ENCODE measurements around the gene GRIK2.

Gene GRIK2

DNA sequence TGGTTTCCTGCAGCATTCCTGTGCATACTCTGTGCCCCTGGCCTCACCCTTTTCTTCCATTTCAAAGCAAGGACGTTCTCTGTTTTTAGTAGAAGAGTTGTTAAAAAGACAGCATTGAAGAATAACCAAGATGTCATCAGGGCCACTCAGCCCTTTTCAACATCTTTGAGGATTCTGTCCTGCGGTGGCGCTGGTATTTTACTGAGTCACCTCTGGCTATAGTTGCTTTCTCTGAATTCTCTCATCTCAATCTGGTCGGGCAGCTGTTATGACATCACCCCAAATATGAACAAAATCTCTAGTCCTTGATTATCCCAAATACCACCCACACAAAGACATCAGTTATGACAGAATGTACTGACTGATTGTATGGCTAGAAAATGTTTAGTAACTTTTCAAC lies 204.2 kb downstream of the GRIK2 start:
- TF ChIP-seq REST (IDR thresholded peaks at IDR 0.05; ENCODE audit: insufficient read depth in 1 of 2, low read depth in 2 of 2, low read length in 2 of 2) (no peak), TAF1 (IDR thresholded peaks at IDR 0.05; ENCODE audit: borderline replicate concordance, insufficient read depth, low read length) (no peak), FOXP2 (optimal IDR thresholded peaks at IDR 0.05; ENCODE audit: borderline replicate concordance, extremely low read depth, extremely low read length, insufficient read depth) (no peak), SIN3A (IDR thresholded peaks at IDR 0.05; ENCODE audit: borderline replicate concordance, insufficient read depth, low read length) (no peak), POLR2AphosphoS5 (IDR thresholded peaks at IDR 0.05; ENCODE audit: low read depth, low read length) (no peak)

DNA sequence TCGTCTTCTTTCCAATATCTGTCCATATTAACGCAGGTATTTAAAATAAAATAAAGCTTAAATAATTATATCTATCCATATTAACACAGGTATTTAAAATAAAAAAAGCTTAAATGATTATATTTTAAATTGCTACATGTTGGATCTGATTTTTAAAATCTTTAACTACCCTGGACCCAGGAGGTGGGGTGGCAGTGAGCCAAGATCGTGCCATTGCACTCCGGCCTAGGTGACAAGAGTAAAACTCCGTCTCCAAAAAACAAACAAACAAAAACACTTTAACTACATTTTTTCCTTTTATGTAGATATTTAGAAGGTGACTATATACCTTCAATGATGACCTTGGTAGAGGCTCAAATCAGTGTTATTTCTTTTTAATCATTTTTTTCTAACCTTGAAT lies 211.9 kb downstream of the GRIK2 start:
- no peak for TF ChIP-seq SIN3A (IDR thresholded peaks at IDR 0.05; ENCODE audit: borderline replicate concordance, insufficient read depth, low read length)
- no peak for TF ChIP-seq POLR2AphosphoS5 (IDR thresholded peaks at IDR 0.05; ENCODE audit: low read depth, low read length)
- no peak for TF ChIP-seq REST (IDR thresholded peaks at IDR 0.05; ENCODE audit: insufficient read depth in 1 of 2, low read depth in 2 of 2, low read length in 2 of 2)
- TF ChIP-seq TAF1 (IDR thresholded peaks at IDR 0.05; ENCODE audit: borderline replicate concordance, insufficient read depth, low read length), result no peak
- TF ChIP-seq FOXP2 (optimal IDR thresholded peaks at IDR 0.05; ENCODE audit: borderline replicate concordance, extremely low read depth, extremely low read length, insufficient read depth), result no peak

DNA sequence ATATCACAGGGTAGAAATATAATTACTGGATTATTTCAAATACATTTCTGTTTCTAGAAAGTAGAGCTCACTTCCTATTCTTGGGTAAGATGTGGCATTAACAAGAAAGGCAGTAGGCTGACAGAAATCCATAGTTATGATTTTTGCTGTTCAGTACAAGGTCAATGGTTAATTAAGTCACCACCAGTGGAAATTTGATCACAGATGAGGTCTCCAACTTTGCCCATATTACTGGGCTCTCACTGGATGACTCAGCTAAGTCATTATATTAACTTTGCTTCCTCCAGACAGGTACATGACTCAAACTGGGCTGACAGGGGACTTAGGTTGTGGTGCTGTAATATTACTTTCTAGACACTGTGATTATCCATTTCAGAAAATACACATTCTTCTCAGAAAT lies 212.4 kb downstream of the GRIK2 start:
- TF ChIP-seq FOXP2 (optimal IDR thresholded peaks at IDR 0.05; ENCODE audit: borderline replicate concordance, extremely low read depth, extremely low read length, insufficient read depth) (no peak), TAF1 (IDR thresholded peaks at IDR 0.05; ENCODE audit: borderline replicate concordance, insufficient read depth, low read length) (no peak), REST (IDR thresholded peaks at IDR 0.05; ENCODE audit: insufficient read depth in 1 of 2, low read depth in 2 of 2, low read length in 2 of 2) (no peak), SIN3A (IDR thresholded peaks at IDR 0.05; ENCODE audit: borderline replicate concordance, insufficient read depth, low read length) (no peak), POLR2AphosphoS5 (IDR thresholded peaks at IDR 0.05; ENCODE audit: low read depth, low read length) (no peak)

DNA sequence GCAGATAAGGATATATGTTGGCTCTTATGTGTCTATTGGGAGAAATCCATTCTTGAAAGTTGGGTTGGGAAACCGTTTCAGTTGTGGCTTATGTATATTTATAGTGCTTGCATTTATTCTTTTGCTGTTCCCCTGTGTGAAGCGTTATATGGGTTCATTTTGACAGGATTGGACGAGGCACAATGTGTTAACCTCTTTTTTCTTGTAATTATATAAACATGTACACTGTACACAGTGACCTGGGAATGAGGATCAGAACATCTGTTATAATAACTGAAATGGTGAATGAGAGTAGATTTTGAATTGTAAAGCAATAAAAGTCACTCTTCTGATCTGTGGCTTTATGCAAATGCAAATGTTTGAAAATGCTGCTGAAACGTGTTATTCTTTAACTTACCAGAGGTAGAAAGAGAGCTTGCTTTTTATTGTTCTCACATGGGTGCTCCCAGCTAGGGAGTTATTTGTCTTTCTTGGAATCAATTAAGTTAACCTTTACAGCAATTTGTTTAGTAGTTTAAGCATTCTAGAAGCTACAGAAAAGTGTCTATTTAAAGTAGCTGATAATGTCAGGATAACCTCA lies 213.7 kb downstream of the GRIK2 start:
- TF ChIP-seq TAF1 (IDR thresholded peaks at IDR 0.05; ENCODE audit: borderline replicate concordance, insufficient read depth, low read length) (no peak), REST (IDR thresholded peaks at IDR 0.05; ENCODE audit: insufficient read depth in 1 of 2, low read depth in 2 of 2, low read length in 2 of 2) (no peak), FOXP2 (optimal IDR thresholded peaks at IDR 0.05; ENCODE audit: borderline replicate concordance, extremely low read depth, extremely low read length, insufficient read depth) (no peak), SIN3A (IDR thresholded peaks at IDR 0.05; ENCODE audit: borderline replicate concordance, insufficient read depth, low read length) (no peak), POLR2AphosphoS5 (IDR thresholded peaks at IDR 0.05; ENCODE audit: low read depth, low read length) (no peak)

DNA sequence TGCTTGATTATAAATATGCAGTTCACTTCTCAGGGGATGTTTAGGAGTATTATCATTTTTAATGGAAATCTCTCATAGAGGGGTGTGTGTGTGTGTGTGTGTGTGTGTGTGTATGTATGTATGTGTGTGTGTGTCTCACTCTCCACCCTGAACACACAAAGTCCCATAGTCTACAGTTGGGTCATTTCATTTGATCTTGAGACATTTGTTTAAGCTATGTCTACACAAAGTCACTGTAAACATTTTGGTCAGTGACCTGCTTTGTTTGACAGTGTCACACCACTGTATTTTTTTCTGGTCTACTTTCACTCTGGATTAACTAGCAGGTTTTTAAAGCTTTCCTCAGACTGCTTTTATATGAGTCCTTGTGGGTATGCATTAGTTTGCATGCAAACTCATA lies 215.2 kb downstream of the GRIK2 start:
- TF ChIP-seq POLR2AphosphoS5 (IDR thresholded peaks at IDR 0.05; ENCODE audit: low read depth, low read length) (no peak), FOXP2 (optimal IDR thresholded peaks at IDR 0.05; ENCODE audit: borderline replicate concordance, extremely low read depth, extremely low read length, insufficient read depth) (no peak), TAF1 (IDR thresholded peaks at IDR 0.05; ENCODE audit: borderline replicate concordance, insufficient read depth, low read length) (no peak), REST (IDR thresholded peaks at IDR 0.05; ENCODE audit: insufficient read depth in 1 of 2, low read depth in 2 of 2, low read length in 2 of 2) (no peak), SIN3A (IDR thresholded peaks at IDR 0.05; ENCODE audit: borderline replicate concordance, insufficient read depth, low read length) (no peak)

All from PFSK-1 (cell line).